ENCODE data around the gene AOPEP. TPM values are rescaled to one million over a fixed set of nuclear protein-coding genes. Genes with fewer than 3 reads are reported as not detected.
A peak's percentile ranks its signal among the peaks of the same experiment; 100 is the strongest.

Gene AOPEP
- polyA plus RNA-seq, 2 of the 4 experiments (the other 2 are of a cell fraction): 226 to 266 TPM

- TF ChIP-seq, protein P1, sequence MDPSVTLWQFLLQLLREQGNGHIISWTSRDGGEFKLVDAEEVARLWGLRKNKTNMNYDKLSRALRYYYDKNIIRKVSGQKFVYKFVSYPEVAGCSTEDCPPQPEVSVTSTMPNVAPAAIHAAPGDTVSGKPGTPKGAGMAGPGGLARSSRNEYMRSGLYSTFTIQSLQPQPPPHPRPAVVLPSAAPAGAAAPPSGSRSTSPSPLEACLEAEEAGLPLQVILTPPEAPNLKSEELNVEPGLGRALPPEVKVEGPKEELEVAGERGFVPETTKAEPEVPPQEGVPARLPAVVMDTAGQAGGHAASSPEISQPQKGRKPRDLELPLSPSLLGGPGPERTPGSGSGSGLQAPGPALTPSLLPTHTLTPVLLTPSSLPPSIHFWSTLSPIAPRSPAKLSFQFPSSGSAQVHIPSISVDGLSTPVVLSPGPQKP (IDR thresholded peaks at IDR 0.05; ENCODE audit: low read depth, low read length): no peak
- TF ChIP-seq HOXA7 (CRISPR knock-in tag; IDR thresholded peaks at IDR 0.05) (no peak), FOSL2 (IDR thresholded peaks at IDR 0.05) (peak; percentile 90), FOSL2 (CRISPR knock-in tag; IDR thresholded peaks at IDR 0.05) (peak; percentile 98), HOXB13 (CRISPR knock-in tag; IDR thresholded peaks at IDR 0.05; ENCODE audit: low read depth) (peak; percentile 89), PHF8 (IDR thresholded peaks at IDR 0.05; ENCODE audit: borderline replicate concordance, low read depth) (no peak), ZSCAN20 (CRISPR knock-in tag; IDR thresholded peaks at IDR 0.05) (peak; percentile 66), USF2 (IDR thresholded peaks at IDR 0.05) (no peak), TP53 (CRISPR knock-in tag; IDR thresholded peaks at IDR 0.05) (peak; percentile 65; the same call in 1 of the 2 replicates), RCOR1 (IDR thresholded peaks at IDR 0.05; ENCODE audit: low read depth, low read length) (no peak), NR3C1 (IDR thresholded peaks at IDR 0.05) (no peak), POLR2AphosphoS2 (conservative IDR thresholded peaks at IDR 0.05; ENCODE audit: low read length) (no peak), SREBF2 (IDR thresholded peaks at IDR 0.05) (no peak), EP300 (IDR thresholded peaks at IDR 0.05) (peak; percentile 100), CHD4 (IDR thresholded peaks at IDR 0.05; ENCODE audit: borderline replicate concordance) (no peak), CHD2 (IDR thresholded peaks at IDR 0.05; ENCODE audit: low read length, partially characterized antibody) (peak; percentile 45), MAZ (IDR thresholded peaks at IDR 0.05; ENCODE audit: borderline replicate concordance, low read depth, low read length) (no peak), HMGXB4 (CRISPR knock-in tag; IDR thresholded peaks at IDR 0.05; ENCODE audit: borderline replicate concordance) (no peak), TFCP2L1 (CRISPR knock-in tag; IDR thresholded peaks at IDR 0.05) (peak; percentile 92), MYC (IDR thresholded peaks at IDR 0.05; ENCODE audit: borderline replicate concordance, low read length) (peak; percentile 44; the same call in 1 of the 2 replicates), BCL3 (IDR thresholded peaks at IDR 0.05) (peak; percentile 100), GATA3 (IDR thresholded peaks at IDR 0.05; ENCODE audit: borderline replicate concordance) (peak; percentile 100), BHLHE40 (IDR thresholded peaks at IDR 0.05; ENCODE audit: low read depth, low read length) (peak; percentile 41; the same call in 1 of the 2 replicates)
These were observed 56.7 kb downstream of the AOPEP start (continued) for GRCh38 chr9:94783102-94783682.

DNA sequence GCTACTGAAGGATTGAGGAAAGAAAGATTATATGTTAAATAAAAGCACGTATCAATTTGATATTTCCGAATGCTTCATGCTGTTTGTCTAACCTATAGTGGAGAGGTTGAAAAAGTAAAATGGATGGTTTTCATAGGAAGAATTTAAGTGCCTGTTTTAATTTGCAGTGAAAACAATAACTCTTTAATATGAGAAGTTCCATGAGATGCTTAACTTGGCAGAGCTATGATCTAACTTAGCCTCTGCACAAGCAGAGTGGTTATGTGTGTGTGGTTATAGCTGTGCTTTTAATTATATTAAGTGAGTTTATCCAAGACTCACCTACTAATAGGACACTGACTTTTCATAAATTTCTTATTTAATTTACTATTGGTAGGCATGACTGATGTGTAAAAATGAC is 57.4 kb downstream of the AOPEP start:
- Histone ChIP-seq H3K4me3 (no peak overlapping the region), H3K27ac (peak overlapping the region; percentile 86 to 91), H3K9me3 (no peaks in the 10 kb centered on the region), H3K4me2 (peak overlapping the region; percentile 52), H3K4me1 (peaks cover 64% of the 10 kb centered on the region)
- POLR2A ChIA-PET: interaction anchor here (0.7 to 2.5 kb wide), 18 partner anchors 20 to 262 kb away, joined by 3 to 25 read pairs (median 7); no protein-coding TSS in a partner anchor
- CTCF ChIA-PET: interaction anchor here (0.6 to 5.0 kb wide), 56 partner anchors 8 to 1317 kb away, joined by 3 to 64 read pairs (median 5); partner anchors contain the start of gene AOPEP
- WGBS (ENCODE audit: missing lambda C conversion rate): 26% methylated on average over 2 of the region's 2 CpGs
- FAIRE-seq (no peak), DNase-seq (ENCODE audit: low read depth in 1 of 2, low spot score in 1 of 2) (no peak), ATAC-seq (no peak)
- TF ChIP-seq HOXB13 (CRISPR knock-in tag; IDR thresholded peaks at IDR 0.05; ENCODE audit: low read depth) (peak; percentile 52; the same call in 1 of the 2 replicates), CEBPB (IDR thresholded peaks at IDR 0.05) (no peak), POLR2A (IDR thresholded peaks at IDR 0.05; ENCODE audit: low read length) (no peak), FOXS1 (CRISPR knock-in tag; IDR thresholded peaks at IDR 0.05) (no peak; the same call in 1 of the 2 replicates), PHF8 (IDR thresholded peaks at IDR 0.05; ENCODE audit: borderline replicate concordance, low read depth) (no peak), MAX (IDR thresholded peaks at IDR 0.05) (no peak), ZNF302 (CRISPR knock-in tag; IDR thresholded peaks at IDR 0.05) (0 out of 2 replicates have a peak, but pooled peaks have one; percentile 30), POLR2AphosphoS2 (conservative IDR thresholded peaks at IDR 0.05; ENCODE audit: low read length) (no peak), NPAS2 (CRISPR knock-in tag; IDR thresholded peaks at IDR 0.05; ENCODE audit: borderline replicate concordance) (no peak), GATA3 (IDR thresholded peaks at IDR 0.05; ENCODE audit: borderline replicate concordance) (no peak), RNF2 (IDR thresholded peaks at IDR 0.05; ENCODE audit: borderline replicate concordance, low read depth) (no peak), HMGXB4 (CRISPR knock-in tag; IDR thresholded peaks at IDR 0.05; ENCODE audit: borderline replicate concordance) (no peak), ZSCAN20 (CRISPR knock-in tag; IDR thresholded peaks at IDR 0.05) (no peak), FOSB (CRISPR knock-in tag; IDR thresholded peaks at IDR 0.05) (peak; percentile 88), HOXA7 (CRISPR knock-in tag; IDR thresholded peaks at IDR 0.05) (peak; percentile 90; the same call in 1 of the 2 replicates)
